DMS153 (cell line): ENCODE results near the gene MARVELD2.
A peak's percentile ranks its signal among the peaks of the same experiment; 100 is the strongest.
"Not testable (repeated sequence)": the region's sequence is repeated elsewhere in the genome, so short reads cannot be mapped to it uniquely, and the experiment has no call there.

Experiments used
- DNase-seq: peaks from one replicate; lab custom pipeline; 2025; lab: John Stamatoyannopoulos, UW

The MARVELD2 gene

DNA sequence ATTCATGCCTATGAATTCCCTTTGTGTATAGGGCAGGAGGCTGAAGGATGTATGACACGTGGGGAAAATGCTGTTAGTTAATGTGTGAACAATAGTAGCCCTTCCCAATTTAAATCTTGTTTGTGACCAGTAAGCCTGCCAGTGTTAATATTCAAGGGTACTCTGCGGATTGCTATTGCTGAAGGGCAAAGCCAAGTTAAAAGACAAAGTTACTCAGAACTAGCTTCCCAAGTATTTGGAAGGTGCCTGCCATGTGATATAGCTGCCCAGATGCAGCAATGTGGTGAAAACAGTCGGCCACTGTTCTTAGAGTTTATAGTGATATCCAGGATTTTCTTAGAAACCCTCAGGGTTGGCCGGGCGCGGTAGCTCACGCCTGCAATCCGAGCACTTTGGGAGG, 34.6 kb downstream of the MARVELD2 start:
- DNase-seq: no peak

DNA sequence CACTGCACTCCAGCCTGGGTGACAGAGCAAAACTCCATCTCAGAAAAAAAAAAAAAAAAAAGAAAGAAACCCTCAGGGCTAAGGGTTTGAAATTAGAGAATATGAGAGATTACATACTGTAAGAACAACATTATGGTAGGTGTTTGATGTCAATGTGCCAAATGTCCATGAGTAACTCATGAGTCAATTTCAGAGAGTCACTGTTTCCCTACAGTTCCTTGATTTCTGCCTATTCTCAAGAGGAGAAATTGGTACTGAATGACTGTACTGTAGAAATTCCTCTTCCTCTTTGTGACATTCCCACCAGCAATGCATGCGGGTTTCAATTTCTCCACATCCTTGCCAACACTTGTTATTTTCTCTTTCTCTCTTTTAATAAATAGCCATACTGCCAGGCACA, 35.2 kb downstream of the MARVELD2 start:
- DNase-seq: no peak

DNA sequence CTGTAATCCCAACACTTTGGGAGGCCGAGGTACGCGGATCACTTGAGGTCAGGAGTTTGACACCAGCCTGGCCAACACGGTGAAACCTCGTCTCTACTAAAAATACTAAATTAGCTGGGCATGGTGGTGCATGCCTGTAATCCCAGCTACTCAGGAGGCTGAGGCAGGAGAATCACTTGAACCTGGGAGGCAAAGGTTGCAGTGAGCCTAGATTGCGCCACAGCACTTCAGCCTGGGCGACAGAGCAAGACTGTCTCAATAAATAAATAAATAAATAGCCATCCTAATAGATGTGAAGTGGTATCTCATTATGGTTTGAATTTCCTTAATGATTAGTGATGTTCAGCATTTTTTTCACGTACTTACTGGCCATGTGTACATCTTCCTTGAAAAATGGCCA, 35.6 kb downstream of the MARVELD2 start:
- not testable (repeated sequence) for DNase-seq

DNA sequence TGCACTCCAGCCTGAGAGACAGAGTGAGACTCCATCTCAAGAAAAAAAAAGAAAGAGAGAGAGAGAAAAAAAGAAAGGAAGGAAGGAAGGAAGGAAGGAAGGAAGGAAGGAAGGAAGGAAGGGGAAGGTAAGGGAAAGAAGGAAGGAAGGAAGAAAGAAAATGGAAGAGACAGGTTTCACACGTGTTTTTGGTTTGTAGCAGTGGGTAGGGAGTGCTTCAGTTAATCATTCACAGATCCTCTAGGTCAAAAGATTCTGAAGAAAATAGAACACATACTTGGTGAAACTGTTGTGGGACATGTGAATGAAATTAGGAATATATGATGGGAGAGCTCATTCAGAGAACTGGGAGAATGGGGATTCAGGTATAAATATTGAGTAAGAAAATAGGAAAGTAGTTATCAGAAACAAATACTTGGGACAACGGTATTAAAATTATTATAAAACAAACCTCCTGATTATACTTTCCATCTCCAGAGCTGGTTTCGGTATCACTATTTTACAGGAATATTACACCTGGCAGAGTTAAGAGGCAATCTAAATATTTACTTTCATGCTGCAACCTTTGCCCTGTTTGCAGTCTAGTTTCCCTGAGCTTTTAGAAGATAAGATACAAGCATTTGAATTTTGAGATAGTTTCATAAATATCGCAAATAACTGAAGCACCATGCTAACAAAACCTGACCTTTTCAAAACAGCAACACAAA, 37.2 kb downstream of the MARVELD2 start:
- DNase-seq: peak; percentile 1

DNA sequence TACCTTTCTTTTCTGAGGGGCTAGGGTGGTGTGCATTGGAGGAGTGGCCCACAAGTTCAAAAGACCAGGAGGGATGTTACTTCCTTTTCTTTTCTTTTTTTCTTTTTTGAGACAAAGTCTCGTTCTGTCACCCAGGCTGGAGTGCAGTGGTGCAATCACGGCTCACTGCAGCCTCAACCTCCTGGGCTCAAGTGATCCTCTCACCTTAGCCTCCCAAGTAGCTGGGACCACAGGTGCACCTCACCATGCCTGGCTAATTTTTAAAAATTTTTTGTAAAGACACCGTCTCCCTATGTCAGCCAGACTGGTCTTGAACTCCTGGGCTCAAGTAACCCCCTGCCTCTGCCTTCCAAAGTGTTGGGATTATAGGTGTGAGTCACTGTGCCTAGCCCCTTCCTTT, 38.6 kb downstream of the MARVELD2 start:
- not testable (repeated sequence) for DNase-seq

DNA sequence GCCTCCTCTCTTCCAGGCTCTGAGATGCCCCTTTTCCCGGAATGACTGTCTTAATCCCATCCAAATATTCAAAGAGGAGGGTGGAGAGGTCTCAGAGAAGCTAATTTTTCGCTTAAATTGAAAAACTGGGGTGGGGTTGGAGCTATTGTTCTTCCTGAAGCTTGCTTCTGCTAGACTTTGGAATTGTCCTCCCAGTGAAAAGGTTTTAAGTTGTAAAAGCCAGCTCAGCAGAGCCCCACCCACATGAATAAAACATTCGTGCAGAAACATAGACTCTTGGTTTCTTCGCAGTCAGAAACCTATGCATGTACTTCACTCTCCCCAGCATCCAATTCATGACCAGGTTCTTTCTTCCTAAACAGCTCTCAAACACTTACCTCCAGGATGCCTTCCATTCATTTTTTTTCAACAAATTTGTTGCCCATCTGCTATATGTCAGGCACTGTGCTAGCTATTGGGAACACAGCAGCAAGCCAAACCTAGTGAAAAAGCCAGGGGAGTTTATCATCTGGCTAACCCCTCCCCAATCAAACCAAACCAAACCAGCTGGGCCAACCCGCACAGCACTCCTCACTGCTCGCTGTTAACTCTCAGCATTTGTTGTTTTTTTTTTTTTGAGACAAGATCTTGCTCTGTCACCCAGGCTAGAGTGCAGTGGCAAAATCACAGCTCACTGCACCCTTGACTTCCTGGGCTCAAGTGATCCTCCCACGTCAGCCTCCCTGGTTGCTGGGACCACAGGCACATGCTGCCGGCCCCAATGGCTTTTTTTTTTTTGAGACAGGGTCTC, 39.7 kb downstream of the MARVELD2 start:
- no peak for DNase-seq

DNA sequence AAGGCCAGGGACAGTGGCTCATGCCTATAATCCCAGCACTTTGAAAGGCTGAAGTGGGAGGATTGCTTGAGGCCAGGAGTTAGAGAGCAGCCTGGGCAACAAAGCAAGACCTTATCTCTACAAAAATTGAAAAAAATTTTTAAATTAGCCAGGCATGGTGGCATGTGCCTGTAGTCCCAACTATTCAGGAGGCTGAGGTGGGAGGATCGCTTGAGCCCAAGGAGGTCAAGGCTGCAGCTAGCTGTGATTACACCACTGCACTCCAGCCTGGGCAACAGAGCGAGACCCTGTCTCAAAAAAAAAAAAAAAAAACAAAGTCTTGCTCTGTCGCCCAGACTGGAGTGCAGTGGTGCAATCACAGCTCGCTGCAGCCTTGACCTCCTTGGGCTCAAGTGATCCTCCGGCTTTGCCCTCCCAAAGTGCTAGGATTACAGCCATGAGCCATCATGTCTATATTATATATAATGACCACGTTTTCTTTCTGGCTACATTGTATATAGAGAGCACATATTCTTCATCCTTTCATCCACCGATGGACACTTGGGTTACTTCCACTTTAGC, 40.6 kb downstream of the MARVELD2 start:
- DNase-seq: not testable (repeated sequence)

DNA sequence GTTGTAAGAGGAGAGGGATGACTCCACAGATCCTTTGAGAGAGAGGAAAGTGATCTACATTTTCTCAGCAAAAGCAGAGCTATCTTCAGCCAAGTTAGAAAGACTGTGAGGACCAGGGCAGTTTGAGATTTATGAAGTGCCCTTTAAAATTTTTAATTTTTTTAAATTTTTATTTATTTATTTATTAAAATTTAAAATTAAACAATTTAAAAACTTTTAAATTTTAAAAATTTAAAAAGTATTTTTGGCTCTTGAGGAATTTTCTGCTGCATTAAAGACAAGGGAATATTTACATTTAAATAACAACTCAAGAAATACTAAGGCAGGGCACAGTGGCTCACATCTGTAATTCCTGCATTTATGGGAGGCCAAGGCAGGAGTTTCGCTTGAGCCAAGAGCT, 47.3 kb downstream of the MARVELD2 start:
- no peak for DNase-seq

DNA sequence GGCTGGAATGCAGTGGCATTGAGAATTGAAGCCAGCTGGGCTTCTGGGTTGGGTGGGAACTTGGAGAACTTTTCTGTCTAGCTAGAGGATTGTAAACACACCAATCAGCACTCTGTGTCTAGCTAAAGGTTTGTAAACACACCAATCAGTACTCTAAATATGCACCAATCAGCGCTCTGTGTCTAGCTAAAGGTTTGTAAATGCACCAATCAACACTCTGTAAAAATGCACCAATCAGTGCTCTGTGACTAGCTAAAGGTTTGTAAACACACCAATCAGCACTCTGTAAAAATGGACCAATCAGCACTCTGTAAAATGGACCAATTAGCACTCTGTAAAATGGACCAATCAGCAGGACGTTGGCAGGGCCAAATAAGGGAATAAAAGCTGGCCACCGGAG, 51.5 kb downstream of the MARVELD2 start:
- not testable (repeated sequence) for DNase-seq

DNA sequence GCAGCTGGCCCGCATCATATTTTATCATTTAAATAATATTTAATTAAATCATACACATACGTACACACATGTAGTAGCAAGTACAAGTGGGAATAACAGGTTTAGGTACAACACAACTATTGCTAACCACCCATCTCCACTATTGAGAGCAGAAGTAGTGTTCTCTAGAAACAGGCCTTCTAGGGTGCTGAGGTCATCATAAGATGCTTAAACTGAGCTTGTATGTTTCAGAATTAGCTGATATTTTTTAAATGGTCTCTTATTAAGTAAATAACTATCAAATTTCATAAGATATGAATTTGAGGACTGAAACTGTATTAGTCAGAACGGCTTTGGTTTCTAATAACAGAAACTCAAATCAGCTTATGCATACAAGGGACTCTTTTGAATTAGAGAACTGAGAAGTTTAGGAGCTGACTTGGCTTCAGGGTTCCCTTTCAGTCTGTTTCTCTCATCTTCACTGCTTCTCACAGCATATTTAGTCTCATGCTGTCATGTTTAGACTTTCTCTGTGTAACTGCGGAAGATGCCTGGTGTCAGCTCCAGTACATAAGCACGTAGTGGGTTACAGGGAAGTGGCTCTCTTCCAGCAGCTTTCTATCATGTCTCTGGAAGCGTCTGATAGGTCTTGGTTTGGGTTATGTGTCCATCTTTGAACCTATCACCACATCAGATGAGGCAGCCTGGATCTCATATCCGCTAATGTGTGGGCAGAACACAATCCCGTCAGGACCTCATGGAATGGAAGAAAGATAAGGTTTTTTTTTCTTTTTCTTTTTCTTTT, 52.7 kb downstream of the MARVELD2 start:
- DNase-seq: no peak

DNA sequence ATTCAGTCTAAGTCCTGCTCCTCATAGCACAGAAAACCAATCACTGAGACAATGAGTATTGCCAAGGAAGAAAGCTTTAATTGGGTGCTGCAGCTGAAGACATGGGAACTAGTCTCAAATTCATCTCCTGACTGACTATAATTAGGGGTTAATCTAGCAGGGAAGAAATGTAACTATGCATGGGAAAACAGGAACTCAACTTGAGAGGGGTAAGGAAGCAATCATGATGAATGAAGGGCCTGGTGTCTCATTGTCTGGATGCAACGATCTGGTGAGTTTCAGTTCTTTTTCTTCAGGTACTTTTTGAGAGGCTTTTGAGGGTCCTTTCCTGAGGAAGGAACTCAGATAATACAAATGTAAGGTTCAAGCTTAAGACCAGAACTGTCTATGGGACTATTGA, 53.7 kb downstream of the MARVELD2 start:
- no peak for DNase-seq

DNA sequence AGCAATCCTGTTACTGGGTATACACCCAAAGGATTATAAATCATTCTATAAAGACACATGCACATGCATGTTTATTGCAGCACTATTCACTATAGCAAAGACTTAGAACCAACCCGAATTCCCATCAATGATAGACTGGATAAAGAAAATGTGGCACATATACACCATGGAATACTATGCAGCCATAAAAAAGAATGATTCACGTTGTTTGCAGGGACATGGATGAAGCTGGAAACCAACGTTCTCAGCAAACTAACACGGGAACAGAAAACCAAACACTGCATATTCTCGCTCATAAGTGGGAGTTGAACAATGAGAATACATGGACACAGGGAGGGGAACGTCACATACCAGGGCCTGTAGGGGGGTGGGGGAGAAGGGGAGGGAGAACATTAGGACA, 56.6 kb downstream of the MARVELD2 start:
- DNase-seq: not testable (repeated sequence)

DNA sequence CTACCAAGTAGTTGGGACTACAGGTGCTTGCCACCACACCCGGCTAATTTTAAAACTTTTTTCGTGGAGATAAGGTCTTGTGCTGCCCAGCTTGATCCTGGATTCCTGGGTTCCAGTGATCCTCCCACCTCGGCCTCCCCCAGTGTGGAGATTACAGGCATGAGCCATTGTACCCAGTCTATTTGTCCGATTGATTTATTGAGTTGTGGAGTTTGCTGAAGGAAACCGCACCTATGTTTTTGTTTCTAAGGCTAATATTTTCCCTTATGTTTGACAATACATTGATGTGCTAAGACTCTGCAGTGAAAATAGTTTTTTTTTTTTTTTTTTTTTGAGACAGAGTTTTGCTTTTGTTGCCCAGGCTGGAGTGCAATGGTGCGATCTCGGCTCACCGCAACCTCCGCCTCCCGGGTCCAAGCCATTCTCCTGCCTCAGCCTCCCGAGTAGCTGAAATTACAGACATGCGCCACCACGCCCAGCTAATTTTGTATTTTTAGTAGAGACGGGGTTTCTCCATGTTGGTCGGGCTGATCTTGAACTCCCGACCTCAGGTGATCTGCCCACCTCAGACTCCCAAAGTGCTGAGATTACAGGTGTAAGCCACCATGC, 57.7 kb downstream of the MARVELD2 start:
- not testable (repeated sequence) for DNase-seq

DNA sequence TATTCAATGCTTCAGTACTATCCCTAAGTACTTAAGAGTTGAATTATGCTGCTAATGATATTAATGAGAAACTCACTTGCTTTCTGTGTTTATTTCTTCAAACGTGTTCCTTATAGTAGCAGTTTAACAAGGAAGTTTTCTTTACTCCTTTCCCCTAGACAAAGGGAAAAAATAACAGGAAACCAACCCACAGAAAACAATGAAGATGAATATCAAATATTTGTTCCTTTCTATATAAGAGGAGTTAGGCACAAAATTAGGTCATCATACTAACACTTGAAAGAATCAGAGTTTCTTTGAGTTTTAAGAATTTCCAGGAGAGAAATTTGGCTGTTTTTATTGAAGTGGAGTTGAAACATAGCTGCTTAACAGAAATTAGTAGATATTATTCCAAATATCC, 62.3 kb downstream of the MARVELD2 start:
- no peak for DNase-seq

DNA sequence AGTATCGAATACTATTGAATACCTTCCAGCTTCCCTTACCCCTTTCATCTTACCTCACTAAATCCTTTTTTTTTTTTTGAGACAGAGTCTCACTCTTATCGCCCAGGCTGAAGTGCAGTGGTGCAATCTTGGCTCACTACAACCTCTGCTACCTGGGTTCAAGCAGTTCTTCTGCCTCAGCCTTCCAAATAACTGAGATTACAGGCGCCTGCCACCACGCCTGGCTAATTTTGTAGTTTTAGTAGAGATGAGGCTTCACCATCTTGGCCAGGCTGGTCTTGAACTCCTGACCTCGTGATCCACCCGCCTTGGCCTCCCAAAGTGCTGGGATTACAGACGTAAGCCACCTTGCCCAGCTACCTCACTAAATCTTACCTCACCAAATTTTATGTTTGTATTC, 63.4 kb downstream of the MARVELD2 start:
- DNase-seq: not testable (repeated sequence)

DNA sequence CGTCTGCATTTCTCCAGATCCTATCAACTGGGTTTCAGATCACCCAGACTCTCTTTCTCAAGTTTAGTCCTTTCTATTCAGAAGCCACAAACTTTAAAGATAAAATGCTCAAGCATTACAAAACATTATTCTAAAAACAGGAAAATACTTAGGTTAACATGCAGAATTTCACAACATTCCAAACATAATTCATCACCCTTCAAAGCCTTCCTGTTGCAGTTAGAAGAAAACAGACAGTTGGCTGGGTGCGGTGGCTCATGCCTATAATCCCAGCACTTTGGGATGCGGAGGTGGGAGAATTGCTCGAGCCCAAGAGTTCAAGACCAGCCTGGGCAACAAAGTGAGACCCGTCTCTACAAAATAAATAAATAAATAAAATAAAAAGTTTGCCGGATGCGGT, 70.0 kb downstream of the MARVELD2 start:
- no peak for DNase-seq

DNA sequence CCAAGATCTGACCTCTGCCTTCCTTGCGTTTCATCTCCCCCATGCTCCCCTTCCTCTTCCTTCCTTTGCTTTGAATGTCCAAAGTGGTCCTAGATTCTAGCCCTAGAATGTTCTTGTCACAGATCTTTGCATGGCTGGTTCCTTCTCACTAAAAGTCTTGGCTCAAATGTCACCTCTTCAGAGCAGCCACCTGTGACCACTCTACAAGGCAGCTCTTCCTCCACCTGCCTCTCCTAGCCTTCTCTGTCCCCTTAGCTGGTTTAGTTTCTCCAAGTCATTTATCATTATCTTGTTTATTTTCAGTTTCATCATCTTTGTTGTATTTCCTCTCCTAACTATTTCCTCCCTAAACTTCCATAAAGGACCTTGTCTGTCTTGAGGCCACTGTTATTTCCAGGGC, 70.6 kb downstream of the MARVELD2 start:
- no peak for DNase-seq

DNA sequence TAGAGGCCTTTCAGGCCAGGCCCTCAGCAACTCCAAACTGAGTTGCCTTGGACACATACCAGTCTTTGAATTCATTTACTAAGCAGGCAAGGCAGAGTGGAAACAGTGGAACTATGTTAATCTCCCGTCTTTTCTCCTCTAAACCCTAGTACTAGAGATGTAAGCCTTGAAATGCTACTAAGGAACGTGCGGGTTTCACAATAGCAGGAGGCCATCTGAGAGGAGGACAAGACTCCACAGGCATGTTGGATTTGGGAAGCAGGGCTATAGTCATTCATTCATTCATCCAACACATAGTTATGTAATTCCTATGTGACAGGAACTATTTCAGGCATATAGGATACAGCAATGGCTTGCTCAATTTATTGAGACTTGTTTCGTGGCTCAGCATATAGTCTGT, 74.3 kb downstream of the MARVELD2 start:
- no peak for DNase-seq

DNA sequence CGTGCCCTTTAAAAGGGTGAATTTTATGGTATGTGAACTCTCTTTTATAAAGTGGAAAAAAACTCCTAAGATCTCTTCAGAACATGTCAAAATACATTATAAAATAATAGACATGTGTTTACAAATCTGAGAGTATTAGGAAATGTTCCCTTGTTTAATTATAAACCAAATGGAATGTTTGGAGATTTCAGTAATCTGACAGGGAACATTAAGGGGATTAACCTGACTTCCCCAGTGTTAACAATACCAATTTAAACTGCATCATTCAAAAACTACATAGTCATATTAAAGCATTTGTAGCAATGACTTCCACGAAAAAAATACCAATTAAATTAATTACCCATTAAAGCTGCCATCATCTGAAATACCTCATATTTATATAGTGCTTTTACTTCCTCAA, 76.1 kb downstream of the MARVELD2 start:
- DNase-seq: no peak

DNA sequence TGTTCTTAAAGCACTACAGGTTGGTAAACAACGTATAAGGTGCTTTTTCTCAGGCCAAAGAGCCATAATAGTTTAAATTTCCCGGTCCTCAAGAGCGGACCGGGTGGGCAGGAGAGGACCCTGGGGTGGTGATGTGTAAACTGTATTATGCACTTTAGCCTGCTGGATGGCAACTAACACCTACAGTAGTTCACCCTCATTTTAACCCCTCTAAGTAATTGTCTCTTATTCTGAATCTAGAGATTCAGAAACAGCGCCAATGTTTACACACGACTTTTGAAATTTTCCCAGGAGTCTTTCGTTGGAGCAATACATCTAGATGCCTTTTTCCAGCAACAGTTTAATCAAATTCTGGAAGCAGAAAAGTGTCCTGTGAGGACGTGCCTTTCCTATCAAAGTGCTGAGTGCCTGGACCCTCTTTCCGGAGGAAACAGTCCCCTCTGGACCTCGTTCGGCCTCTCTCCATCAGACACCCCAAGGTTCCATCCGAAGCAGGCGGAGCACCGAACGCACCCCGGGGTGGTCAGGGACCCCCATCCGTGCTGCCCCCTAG, 77.0 kb downstream of the MARVELD2 start:
- DNase-seq: no peak

DNA sequence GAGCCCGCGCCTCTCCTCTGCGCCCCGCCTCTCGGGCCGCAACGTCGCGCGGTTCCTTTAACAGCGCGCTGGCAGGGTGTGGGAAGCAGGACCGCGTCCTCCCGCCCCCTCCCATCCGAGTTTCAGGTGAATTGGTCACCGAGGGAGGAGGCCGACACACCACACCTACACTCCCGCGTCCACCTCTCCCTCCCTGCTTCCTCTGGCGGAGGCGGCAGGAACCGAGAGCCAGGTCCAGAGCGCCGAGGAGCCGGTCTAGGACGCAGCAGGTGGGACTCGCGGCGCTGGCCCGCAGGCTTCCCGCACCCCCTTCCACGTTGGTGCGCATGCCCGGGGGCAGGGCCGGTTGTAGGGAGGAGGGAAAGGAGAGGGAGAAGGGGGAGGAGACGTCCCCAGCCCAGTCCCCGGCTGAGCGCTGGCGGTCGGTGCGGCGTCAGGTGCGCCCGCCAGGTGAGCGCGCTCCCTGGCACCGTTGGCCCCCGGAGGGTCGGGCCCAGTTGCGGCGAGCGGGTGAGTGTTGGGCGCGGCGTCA, 77.5 kb downstream of the MARVELD2 start, which contains the start of gene OCLN:
Gene OCLN (plus strand): TSS at position 400 of the 532 bp plus-strand sequence. CDS start 11,455 bp downstream, outside the sequence.
- peak; percentile 49 for DNase-seq
